Activated T-helper 1 cell treated with anti-CD3 and anti-CD28 coated beads, Interleukin-2, amount 50 U/mL, for 16 hours (primary cell): Measurements from ENCODE around the gene RITA1.

Experiments
- DNase-seq, 2 donors: peaks; one replicate each; pipeline ENCODE4 v3.0.0-alpha.2; 2020; ENCODE audit warnings: low read depth in 1 of 2, low spot score in 1 of 2

RITA1 gene

GRCh38 chr12:113174461-113175384 lies 10.8 kb upstream of the RITA1 start:
- DNase-seq, result peak; percentile 64 to 71

- no peak for DNase-seq
Measured at GRCh38 chr12:113179023-113179422, 6.5 kb upstream of the RITA1 start.

- DNase-seq, result no peak
Measured at GRCh38 chr12:113180333-113180732, 5.2 kb upstream of the RITA1 start.

GRCh38 chr12:113181975-113182374 lies 3.5 kb upstream of the RITA1 start:
- no peak for DNase-seq

- DNase-seq, result no peak
Measured at GRCh38 chr12:113183030-113183589, 2.4 kb upstream of the RITA1 start.

- no peak for DNase-seq
Measured at GRCh38 chr12:113184098-113184899, 1.2 kb upstream of the RITA1 start.

- peak; percentile 75 for DNase-seq
Measured at GRCh38 chr12:113184900-113185179, 681 bp upstream of the RITA1 start.

- DNase-seq, result no peak
Measured at GRCh38 chr12:113186033-113186365, 478 bp downstream of the RITA1 start.

GRCh38 chr12:113186666-113187325 lies 1.3 kb downstream of the RITA1 start:
- DNase-seq, result no peak

GRCh38 chr12:113189361-113189760 lies 3.8 kb downstream of the RITA1 start:
- DNase-seq, result no peak

GRCh38 chr12:113190761-113191160 lies 5.2 kb downstream of the RITA1 start:
- DNase-seq, result no peak

- no peak for DNase-seq
Measured at GRCh38 chr12:113191227-113191626, 5.7 kb downstream of the RITA1 start.

GRCh38 chr12:113194971-113195391 lies 9.5 kb downstream of the RITA1 start:
- DNase-seq, result no peak

GRCh38 chr12:113195598-113195997 lies 10.1 kb downstream of the RITA1 start:
- no peak for DNase-seq

GRCh38 chr12:113196582-113196981 lies 11.1 kb downstream of the RITA1 start:
- no peak for DNase-seq

GRCh38 chr12:113196990-113197389 lies 11.5 kb downstream of the RITA1 start:
- peak in 1 of 2 donors; percentile 13 for DNase-seq

- DNase-seq, result no peak
Measured at GRCh38 chr12:113197518-113198077, 12.1 kb downstream of the RITA1 start.

GRCh38 chr12:113198296-113198695 lies 12.8 kb downstream of the RITA1 start:
- DNase-seq, result no peak

GRCh38 chr12:113200021-113200797 lies 14.7 kb downstream of the RITA1 start:
- DNase-seq, result no peak
